CD4-positive, alpha-beta T cell (primary cell): ENCODE data around the gene DYRK1B. TPM values are rescaled to one million over a fixed set of nuclear protein-coding genes. Genes with fewer than 3 reads are reported as not detected.

Source experiments
- ATAC-seq: fragments of 200-7000 bp; cut with Tn5 transposase; one replicate; pipeline ENCODE4 v1.10.0; 2022; ENCODE audit warnings: mild to moderate bottlenecking; ENCODE audit not compliant: poor library complexity
- CTCF ChIA-PET: fragments of 350-600 bp; sonication (Branson Sonifier 250); formaldehyde crosslinking; loops from one replicate; lab custom pipeline; 2021; ENCODE audit warnings: antibody characterized with exemption, inconsistent platforms; lab: Charles Lee
- POLR2A ChIA-PET: fragments of 350-600 bp; sonication (Branson Sonifier 250); formaldehyde crosslinking; loops from one replicate; lab custom pipeline; 2021; ENCODE audit warnings: antibody characterized with exemption, inconsistent platforms; lab: Charles Lee
- DNase-seq, 14 experiments: peaks; one replicate each; pipeline ENCODE4 v3.0.0-alpha.2; 2013 to 2020; ENCODE audit warnings: mixed read lengths in 2 of 14
- H3K27ac ChIP-seq, 2 donors: one replicate each; pipeline versions ENCODE4 v1.5.1 to v1.7.0; 2013; ENCODE audit warnings: low read length in 2 of 2, low read depth in 1 of 2, mild to moderate bottlenecking in 1 of 2
- H3K27me3 ChIP-seq, 2 experiments: 1 replicate in 1 of 2; 2 replicates in 1 of 2; pipeline versions ENCODE4 v1.6.1 to v1.7.0; 2013; ENCODE audit warnings: low read length in 2 of 2, control low read depth in 1 of 2, mild to moderate bottlenecking in 1 of 2, moderate library complexity in 1 of 2; ENCODE audit not compliant: insufficient read depth in 2 of 2, control insufficient read depth in 1 of 2
- H3K36me3 ChIP-seq: one replicate; pipeline ENCODE4 v1.6.1; 2013; ENCODE audit warnings: low read length, control low read depth; ENCODE audit not compliant: insufficient read depth
- H3K4me1 ChIP-seq: one replicate; pipeline ENCODE4 v1.6.1; 2013; ENCODE audit warnings: low read length, control low read depth; ENCODE audit not compliant: insufficient read depth
- H3K4me3 ChIP-seq: one replicate; pipeline ENCODE4 v1.5.1; 2013; ENCODE audit warnings: mild to moderate bottlenecking, low read length, moderate library complexity
- H3K9me3 ChIP-seq, 2 experiments: 1 replicate in 1 of 2; 2 replicates in 1 of 2; pipeline versions ENCODE4 v1.6.1 to v1.7.0; 2013; ENCODE audit warnings: low read length in 2 of 2, mild to moderate bottlenecking in 2 of 2, control low read depth in 1 of 2, moderate library complexity in 1 of 2; ENCODE audit not compliant: control insufficient read depth in 1 of 2, insufficient read depth in 1 of 2
- H3K27ac Mint-ChIP-seq: one replicate; pipeline ENCODE4 v1.8.0; 2020; ENCODE audit warnings: mixed read lengths
- H3K27me3 Mint-ChIP-seq: one replicate; pipeline ENCODE4 v1.8.0; 2021; ENCODE audit warnings: mixed read lengths
- H3K36me3 Mint-ChIP-seq: one replicate; pipeline ENCODE4 v1.8.0; 2021; ENCODE audit warnings: low read depth, mixed read lengths
- H3K4me1 Mint-ChIP-seq: one replicate; pipeline ENCODE4 v1.8.0; 2021; ENCODE audit warnings: low read depth, mixed read lengths
- H3K4me3 Mint-ChIP-seq: one replicate; pipeline ENCODE4 v1.8.0; 2020; ENCODE audit warnings: mild to moderate bottlenecking, mixed read lengths
- H3K9me3 Mint-ChIP-seq: one replicate; pipeline ENCODE4 v1.8.0; 2020; ENCODE audit warnings: mixed read lengths
- intact Hi-C, 2 experiments: fragments of 100-400 bp; cut with DNase I in 1 of 2; cut with micrococcal nuclease in 1 of 2; formaldehyde crosslinking; loops; one replicate each; pipeline versions ENCODE4 v1.15.1 to v1.9.0; 2023 to 2025; cut with DNase I, micrococcal nuclease
- total RNA-seq, 174 experiments: library from RNA in 2 of 174; stranded (reverse) in 2 of 174; gene quantifications; one replicate each; pipeline ENCODE4 v1.2.3 and lab custom pipeline; 2021 to 2026
- TF ChIP-seq, protein P1 (sequence below): fragments of 200-600 bp; IDR thresholded peaks from one replicate; pipeline ENCODE4 v1.8.0; 2022; ENCODE audit warnings: antibody characterized with exemption, mild to moderate bottlenecking

Gene DYRK1B
- total RNA-seq, 2 experiments from 2014 or later: 18.9 to 19.4 TPM

DNA sequence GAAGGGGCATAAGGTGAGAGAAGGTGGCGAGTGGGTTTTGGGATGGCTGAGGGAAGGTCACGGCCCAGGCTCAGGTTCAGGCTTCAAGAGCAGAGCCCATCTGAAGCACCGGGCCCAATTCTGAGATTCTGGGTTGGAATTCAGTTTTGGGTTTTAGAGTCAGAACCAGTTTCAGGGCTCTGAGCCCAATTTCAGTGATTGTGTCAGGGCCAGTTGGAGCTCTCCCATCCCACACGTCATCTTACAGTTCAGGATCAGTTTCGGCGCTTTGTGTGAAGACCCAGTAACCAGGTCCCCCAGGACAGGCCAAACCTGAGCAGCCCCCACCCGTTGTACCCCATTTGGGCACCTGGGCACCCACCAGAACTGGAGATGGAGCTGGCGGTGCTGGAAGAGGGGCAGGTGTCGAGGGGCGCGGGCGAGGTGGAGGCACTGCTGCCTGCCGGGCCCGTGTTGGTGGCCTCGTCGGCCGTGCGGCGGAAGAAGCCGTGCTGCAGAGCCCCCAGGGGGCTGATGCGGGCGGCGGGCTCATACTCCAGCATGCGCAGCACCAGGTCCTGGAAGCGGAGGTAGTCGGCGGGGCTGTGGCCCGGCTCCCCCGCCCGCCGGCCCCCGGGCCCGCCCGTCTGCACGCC, 7.5 kb downstream of the DYRK1B start:
- H3K9me3 Mint-ChIP-seq: no peaks in the 10 kb centered on the region
- no peaks in the 10 kb centered on the region for H3K27me3 Mint-ChIP-seq
- no peak overlapping the region for H3K4me3 ChIP-seq
- peaks cover 46% of the 10 kb centered on the region for H3K36me3 Mint-ChIP-seq
- H3K4me1 Mint-ChIP-seq: no peaks in the 10 kb centered on the region
- intact Hi-C loops: loop anchor here in 1 of 2 experiments (10.0 kb wide), 1 partner anchor 618 kb away; the partner anchor contains the start of gene SERTAD3
- no peak overlapping the region for H3K27ac ChIP-seq
- H3K9me3 ChIP-seq: no peaks in the 10 kb centered on the region
- TF ChIP-seq, protein P1, sequence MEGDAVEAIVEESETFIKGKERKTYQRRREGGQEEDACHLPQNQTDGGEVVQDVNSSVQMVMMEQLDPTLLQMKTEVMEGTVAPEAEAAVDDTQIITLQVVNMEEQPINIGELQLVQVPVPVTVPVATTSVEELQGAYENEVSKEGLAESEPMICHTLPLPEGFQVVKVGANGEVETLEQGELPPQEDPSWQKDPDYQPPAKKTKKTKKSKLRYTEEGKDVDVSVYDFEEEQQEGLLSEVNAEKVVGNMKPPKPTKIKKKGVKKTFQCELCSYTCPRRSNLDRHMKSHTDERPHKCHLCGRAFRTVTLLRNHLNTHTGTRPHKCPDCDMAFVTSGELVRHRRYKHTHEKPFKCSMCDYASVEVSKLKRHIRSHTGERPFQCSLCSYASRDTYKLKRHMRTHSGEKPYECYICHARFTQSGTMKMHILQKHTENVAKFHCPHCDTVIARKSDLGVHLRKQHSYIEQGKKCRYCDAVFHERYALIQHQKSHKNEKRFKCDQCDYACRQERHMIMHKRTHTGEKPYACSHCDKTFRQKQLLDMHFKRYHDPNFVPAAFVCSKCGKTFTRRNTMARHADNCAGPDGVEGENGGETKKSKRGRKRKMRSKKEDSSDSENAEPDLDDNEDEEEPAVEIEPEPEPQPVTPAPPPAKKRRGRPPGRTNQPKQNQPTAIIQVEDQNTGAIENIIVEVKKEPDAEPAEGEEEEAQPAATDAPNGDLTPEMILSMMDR: no peak
- no peak overlapping the region for H3K4me3 Mint-ChIP-seq
- H3K27me3 ChIP-seq: no peaks in the 10 kb centered on the region
- peaks cover 50% of the 10 kb centered on the region for H3K36me3 ChIP-seq
- ATAC-seq (no peak), DNase-seq (peak in 1 of 14 experiments; percentile 31)
- peaks cover 39% of the 10 kb centered on the region for H3K4me1 ChIP-seq
- no peak overlapping the region for H3K27ac Mint-ChIP-seq
- ChIA-PET POLR2A (interaction anchor here (2.4 kb wide), 1 partner anchor 7 kb away, joined by 14 read pairs; the partner anchor contains the start of gene DYRK1B), CTCF (no interaction called here)

GRCh38 chr19:39825531-39826076, 8.4 kb downstream of the DYRK1B start:
- H3K9me3 ChIP-seq: no peaks in the 10 kb centered on the region
- TF ChIP-seq, protein P1: no peak
- DNase-seq (peak in 1 of 14 experiments; percentile 31), ATAC-seq (no peak)
- Mint-ChIP-seq H3K4me1 (no peaks in the 10 kb centered on the region), H3K36me3 (peaks cover 38% of the 10 kb centered on the region), H3K4me3 (no peak overlapping the region), H3K9me3 (no peaks in the 10 kb centered on the region), H3K27ac (no peak overlapping the region), H3K27me3 (no peaks in the 10 kb centered on the region)
- POLR2A ChIA-PET: interaction anchor here (2.4 kb wide), 1 partner anchor 8 kb away, joined by 14 read pairs; the partner anchor contains the start of gene DYRK1B
- peaks cover 39% of the 10 kb centered on the region for H3K4me1 ChIP-seq
- H3K36me3 ChIP-seq: peaks cover 43% of the 10 kb centered on the region
- no peaks in the 10 kb centered on the region for H3K27me3 ChIP-seq
- no peak overlapping the region for H3K4me3 ChIP-seq
- H3K27ac ChIP-seq: peak overlapping the region in 1 of 2 donors; percentile 52
- intact Hi-C loops: loop anchor here in 1 of 2 experiments (10.0 kb wide), 1 partner anchor 619 kb away; the partner anchor contains the start of gene SERTAD3
- CTCF ChIA-PET: no interaction called here

- TF ChIP-seq, protein P1: no peak
- H3K4me1 ChIP-seq: peaks cover 39% of the 10 kb centered on the region
- DNase-seq (peak in 1 of 14 experiments; percentile 35), ATAC-seq (no peak)
- no peaks in the 10 kb centered on the region for H3K27me3 Mint-ChIP-seq
- POLR2A ChIA-PET: interaction anchor here (0.6 to 2.4 kb wide), 3 partner anchors 9 to 178 kb away, joined by 4 to 14 read pairs (median 4); partner anchors contain the start of genes DYRK1B and PSMC4
- H3K36me3 Mint-ChIP-seq: peaks cover 33% of the 10 kb centered on the region
- H3K27me3 ChIP-seq: no peaks in the 10 kb centered on the region
- no peak overlapping the region for H3K4me3 Mint-ChIP-seq
- CTCF ChIA-PET: interaction anchor here (0.6 kb wide), 1 partner anchor 55 kb away, joined by 3 read pairs; no protein-coding TSS in a partner anchor
- no peaks in the 10 kb centered on the region for H3K4me1 Mint-ChIP-seq
- H3K36me3 ChIP-seq: peaks cover 38% of the 10 kb centered on the region
- intact Hi-C loops: loop anchor here in 1 of 2 experiments (10.0 kb wide), 1 partner anchor 620 kb away; the partner anchor contains the start of gene SERTAD3
- no peaks in the 10 kb centered on the region for H3K9me3 Mint-ChIP-seq
- H3K27ac Mint-ChIP-seq: no peak overlapping the region
- H3K27ac ChIP-seq: peak overlapping the region; percentile 29 to 52
- no peaks in the 10 kb centered on the region for H3K9me3 ChIP-seq
- no peak overlapping the region for H3K4me3 ChIP-seq
Measured at GRCh38 chr19:39825093-39825463, 8.9 kb downstream of the DYRK1B start.
